Activated CD4-positive, alpha-beta T cell treated with anti-CD3 and anti-CD28 coated beads, Interleukin-2, amount 10 ng/mL, durations not matched to agents 24 days and 14 days (primary cell): Measurements from ENCODE around the gene MRGPRG. TPM values are rescaled to one million over a fixed set of nuclear protein-coding genes. Genes with fewer than 3 reads are reported as not detected.

Source experiments
- DNase-seq: peaks from one replicate; pipeline ENCODE4 v3.0.0; 2022
- H3K27ac Mint-ChIP-seq: one replicate; pipeline ENCODE4 v1.8.0; 2022; ENCODE audit warnings: mild to moderate bottlenecking, mixed read lengths
- H3K27me3 Mint-ChIP-seq: one replicate; pipeline ENCODE4 v1.8.0; 2022; ENCODE audit warnings: mixed read lengths
- H3K36me3 Mint-ChIP-seq: one replicate; pipeline ENCODE4 v1.8.0; 2022; ENCODE audit warnings: low read depth, mild to moderate bottlenecking, mixed read lengths
- H3K4me1 Mint-ChIP-seq: one replicate; pipeline ENCODE4 v1.8.0; 2021; ENCODE audit warnings: mixed read lengths
- H3K4me3 Mint-ChIP-seq: one replicate; pipeline ENCODE4 v1.8.0; 2022; ENCODE audit warnings: mild to moderate bottlenecking, moderate library complexity, mixed read lengths
- H3K9me3 Mint-ChIP-seq: one replicate; pipeline ENCODE4 v1.8.0; 2021; ENCODE audit warnings: mixed read lengths
- intact Hi-C: fragments of 100-400 bp; cut with micrococcal nuclease; formaldehyde crosslinking; loops from one replicate; pipeline ENCODE4 v1.15.1; 2023
- total RNA-seq: library from RNA; stranded (reverse); gene quantifications from 2 replicates; pipeline ENCODE4 v1.2.3, GENCODE V29; 2022

MRGPRG gene
- total RNA-seq, 1 donor from 2014 or later = not detected

DNA sequence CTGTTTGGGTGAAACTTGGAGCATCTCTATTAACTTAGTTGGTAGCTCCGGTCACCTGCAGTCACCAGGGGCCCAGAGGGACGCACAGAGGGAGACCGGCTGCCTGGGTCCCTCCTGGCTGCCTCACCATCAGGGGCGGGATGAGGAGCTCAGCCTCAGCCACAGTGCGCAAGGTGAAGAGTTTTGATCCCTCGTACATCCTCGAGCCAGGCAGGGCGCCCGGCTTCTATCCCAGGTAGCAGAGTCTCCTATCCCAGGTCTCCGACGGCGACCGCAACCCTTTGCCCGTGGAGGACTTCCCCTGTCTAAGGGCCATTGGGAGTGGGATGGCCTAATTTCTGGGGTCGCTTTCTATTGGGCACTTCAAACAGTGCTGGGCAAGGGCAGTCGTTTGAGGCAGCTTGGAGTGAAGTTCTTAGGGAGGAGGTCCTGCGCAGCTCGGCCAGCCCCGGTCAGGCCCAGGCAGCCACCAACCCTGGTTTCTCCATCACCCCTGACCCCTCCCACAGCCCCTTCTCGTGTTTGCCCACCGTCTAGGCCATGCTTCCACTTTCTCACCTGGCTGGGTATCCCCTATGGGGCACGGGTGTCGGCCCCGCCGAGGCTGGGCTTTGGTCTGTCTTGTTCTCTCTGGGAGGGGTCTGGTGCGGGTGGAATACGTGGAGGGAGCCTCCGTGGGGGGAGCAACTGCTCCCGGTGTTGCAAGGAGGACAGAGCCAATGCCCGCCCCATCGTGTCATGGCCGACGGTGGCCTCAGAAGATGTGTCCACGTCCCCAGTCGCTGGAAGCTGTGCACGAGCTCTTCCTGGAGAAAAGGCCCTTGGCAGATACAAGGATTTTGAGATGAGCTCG is 3.6 kb upstream of the MRGPRG start:
- Mint-ChIP-seq H3K4me3 (no peak overlapping the region), H3K27me3 (peaks cover 2% of the 10 kb centered on the region), H3K9me3 (no peaks in the 10 kb centered on the region), H3K27ac (no peak overlapping the region), H3K4me1 (peaks cover 2% of the 10 kb centered on the region), H3K36me3 (no peaks in the 10 kb centered on the region)
- no peak for DNase-seq
- intact Hi-C loops = no loop called here

DNA sequence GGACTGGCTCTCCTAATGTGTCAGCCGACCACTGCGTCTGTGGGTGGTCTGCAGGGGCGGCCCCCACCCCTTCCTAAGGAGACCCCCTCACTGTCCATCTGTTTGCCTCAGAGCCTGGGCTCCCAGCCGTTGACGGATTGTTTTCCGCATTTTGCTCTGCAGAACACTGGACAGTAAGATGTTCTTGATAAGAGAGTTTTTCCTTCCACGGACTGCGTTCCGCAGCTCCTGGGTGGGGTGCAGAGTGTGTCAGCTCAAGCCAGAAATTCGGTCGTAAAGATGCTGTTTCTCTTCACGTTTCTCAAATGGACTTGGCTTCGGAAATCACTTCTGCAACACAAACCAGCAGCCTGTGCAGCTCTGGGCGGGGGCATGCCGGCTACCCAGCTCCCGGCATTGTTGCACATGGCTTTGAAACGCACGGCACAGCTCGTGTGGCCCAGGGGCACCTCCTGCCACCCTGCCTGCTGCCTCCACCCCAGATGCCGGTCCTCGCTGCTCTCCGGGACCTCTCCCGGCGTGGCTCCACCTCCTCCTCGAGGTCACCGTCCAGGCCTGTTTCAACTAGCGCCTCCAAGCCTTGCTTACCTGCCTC is 2.9 kb upstream of the MRGPRG start:
- Mint-ChIP-seq H3K27ac (no peak overlapping the region), H3K9me3 (no peaks in the 10 kb centered on the region), H3K27me3 (peaks cover 6% of the 10 kb centered on the region), H3K36me3 (no peaks in the 10 kb centered on the region), H3K4me3 (no peak overlapping the region), H3K4me1 (peaks cover 2% of the 10 kb centered on the region)
- DNase-seq = no peak
- intact Hi-C loops = no loop called here

DNA sequence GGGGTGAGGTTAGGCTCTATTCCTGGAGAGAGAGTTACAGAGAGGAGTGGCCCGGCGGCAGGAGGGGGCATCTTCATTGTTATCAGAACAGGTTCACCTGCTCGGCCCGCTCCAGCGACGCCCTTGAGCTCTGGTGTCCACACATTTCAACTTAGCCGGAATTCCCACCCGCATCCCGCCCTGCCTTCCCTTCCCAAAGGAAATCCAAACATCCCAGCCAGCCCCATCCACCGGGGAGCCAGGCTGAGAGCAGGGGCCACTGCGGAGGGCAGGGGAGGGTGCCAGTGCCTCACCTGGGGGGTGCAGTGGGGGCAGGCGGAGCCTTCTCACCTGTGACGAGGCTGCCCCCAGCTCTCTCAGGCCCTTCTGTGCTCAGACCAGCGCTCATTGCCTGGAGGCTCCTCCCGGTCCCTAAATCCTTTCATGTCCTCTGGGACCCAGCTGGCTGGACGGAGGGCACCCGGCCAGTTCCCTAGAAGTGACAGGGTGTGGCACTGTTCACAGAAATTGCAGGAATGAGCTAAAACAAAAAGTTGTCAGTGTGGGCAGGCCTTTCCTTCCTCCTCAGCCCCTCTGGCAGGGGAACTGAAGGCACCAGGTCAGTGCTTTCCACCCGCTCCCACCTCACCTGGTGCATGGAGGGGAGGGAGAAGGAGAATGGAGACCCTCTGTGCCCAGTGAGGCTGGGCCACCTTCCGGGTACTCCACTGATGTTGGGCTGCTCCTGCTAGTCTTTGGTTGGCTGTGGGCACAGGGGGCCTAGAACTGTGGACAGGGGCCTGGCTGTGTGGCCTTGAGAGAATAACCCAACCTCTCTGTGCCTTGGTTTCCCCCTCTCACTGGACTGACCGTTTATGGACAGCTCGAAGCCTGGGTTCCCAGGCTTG is 2.2 kb upstream of the MRGPRG start:
- H3K36me3 Mint-ChIP-seq = no peaks in the 10 kb centered on the region
- peaks cover 2% of the 10 kb centered on the region for H3K4me1 Mint-ChIP-seq
- no peak overlapping the region for H3K27ac Mint-ChIP-seq

DNA sequence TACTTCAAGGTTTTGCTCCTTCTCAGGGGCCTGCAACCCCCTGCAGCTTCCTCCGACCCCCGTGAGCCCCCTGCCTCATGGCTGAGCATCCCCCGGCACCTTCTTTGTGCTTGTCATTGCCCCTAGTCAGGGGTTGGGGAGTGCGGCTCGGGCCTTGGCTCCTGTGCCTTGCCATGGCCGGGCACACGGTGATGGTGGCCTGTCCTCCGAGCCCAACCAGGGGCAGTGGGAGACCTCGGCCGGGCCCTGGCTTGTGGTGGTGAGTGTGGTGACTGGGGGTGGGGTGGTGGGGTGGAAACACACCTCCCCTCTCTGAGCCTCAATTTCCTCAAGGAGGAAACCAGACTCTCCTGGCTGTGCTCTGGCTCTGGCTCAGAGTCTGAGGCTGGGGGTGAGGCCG is 1.5 kb upstream of the MRGPRG start:
- Mint-ChIP-seq H3K36me3 (no peaks in the 10 kb centered on the region), H3K4me3 (no peak overlapping the region), H3K9me3 (no peaks in the 10 kb centered on the region), H3K4me1 (peaks cover 2% of the 10 kb centered on the region), H3K27me3 (peaks cover 6% of the 10 kb centered on the region), H3K27ac (no peak overlapping the region)
- intact Hi-C loops = no loop called here
- DNase-seq = no peak

More for the DNA sequence above, 2.2 kb upstream of the MRGPRG start:
- DNase-seq = no peak
- no peaks in the 10 kb centered on the region for H3K9me3 Mint-ChIP-seq
- peaks cover 6% of the 10 kb centered on the region for H3K27me3 Mint-ChIP-seq
- intact Hi-C loops = no loop called here
- no peak overlapping the region for H3K4me3 Mint-ChIP-seq

DNA sequence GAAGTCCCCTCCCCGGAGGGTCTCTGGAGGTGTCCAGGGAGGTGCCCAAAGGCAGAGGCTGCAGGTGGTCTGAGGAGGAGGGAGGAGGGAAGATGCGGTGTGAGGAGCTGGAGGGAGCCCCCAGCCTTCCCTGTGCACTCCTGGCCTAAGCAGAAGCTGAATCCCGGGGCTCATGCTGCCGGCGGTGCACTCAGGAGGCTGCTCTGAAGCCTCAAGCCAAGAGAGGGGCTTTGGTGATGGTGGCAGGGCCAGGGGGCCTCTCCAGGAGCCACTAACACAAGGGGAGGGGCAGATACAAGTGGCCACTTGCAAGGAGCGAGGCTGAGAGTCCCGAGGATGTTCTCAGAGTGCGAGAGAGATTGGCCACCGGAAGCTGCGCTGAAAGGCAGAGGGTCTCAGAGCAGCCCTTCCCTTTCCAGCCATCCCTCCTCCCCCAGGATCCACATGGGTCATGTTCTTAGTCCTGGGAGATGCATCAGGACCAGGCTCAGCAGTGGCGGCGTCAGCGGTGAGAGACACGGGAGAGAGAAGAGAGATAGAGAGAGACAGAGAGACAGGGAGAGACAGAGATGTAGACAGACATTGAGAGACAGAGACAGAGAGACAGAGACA is 774 bp upstream of the MRGPRG start:
- Mint-ChIP-seq H3K9me3 (no peaks in the 10 kb centered on the region), H3K27ac (no peak overlapping the region), H3K27me3 (peaks cover 6% of the 10 kb centered on the region), H3K4me1 (peaks cover 2% of the 10 kb centered on the region), H3K4me3 (no peak overlapping the region), H3K36me3 (no peaks in the 10 kb centered on the region)
- intact Hi-C loops = no loop called here
- no peak for DNase-seq

DNA sequence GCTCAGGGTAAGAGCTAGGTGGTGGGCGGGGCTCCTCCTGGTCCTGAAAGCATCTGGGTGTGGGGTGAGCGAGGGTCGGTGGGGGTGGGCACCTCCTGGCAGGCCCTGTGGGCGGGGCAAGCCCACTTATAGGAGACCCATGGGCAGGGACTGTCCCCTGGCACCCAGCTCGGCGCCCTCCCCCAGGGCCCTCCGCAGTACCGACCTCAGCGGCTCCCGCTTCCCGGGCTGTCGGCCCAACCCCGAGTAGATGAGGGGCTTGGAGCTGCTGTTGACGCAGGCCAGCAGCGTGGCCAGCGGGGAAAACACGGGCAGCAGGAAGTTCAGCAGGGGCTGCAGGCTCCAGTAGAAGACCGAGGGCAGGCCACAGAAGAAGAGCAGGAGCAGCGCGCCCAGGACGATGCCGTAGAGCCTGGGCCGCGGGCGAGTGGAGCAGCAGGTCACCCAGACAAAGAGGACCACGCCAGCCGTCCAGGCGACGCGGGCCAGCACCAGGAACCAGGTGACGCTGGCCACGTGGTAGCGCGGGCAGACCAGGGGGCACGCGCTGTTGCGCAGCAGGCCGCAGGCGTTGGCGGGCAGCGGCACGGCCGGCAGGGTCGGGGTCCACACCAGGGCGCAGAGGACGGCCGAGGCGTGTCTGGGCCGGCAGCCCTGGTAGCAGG is 663 bp downstream of the MRGPRG start:
- H3K9me3 Mint-ChIP-seq = no peaks in the 10 kb centered on the region
- intact Hi-C loops = loop anchor here (1.0 kb wide), 1 partner anchor 108 kb away; no protein-coding TSS in a partner anchor
- DNase-seq = no peak

DNA sequence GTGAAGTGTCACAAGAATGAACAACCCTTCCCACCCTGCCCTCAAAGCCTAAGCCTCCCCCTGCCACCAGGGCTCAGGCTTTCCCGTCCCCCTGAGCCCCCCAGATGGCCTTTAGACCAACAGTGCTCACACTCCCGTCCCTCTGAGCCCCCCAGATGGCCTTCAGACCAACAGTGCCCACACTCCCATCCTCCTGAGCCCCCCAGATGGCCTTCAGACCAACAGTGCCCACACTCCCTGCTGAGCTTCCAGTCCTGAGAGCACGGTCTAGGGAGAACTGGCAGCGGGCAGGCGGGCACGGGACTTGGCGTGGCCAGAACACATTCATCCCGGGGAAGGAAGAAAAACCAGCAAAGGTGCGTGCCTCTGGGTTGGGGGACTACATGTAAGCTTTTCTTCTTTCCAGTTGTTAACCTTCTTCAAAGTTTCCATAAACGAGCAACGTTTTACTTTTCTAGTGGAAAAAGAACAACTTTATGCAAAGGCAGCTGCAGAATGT is 2.5 kb downstream of the MRGPRG start:
- Mint-ChIP-seq H3K27ac (no peak overlapping the region), H3K9me3 (no peaks in the 10 kb centered on the region), H3K27me3 (peaks cover 12% of the 10 kb centered on the region), H3K4me1 (no peaks in the 10 kb centered on the region), H3K36me3 (no peaks in the 10 kb centered on the region), H3K4me3 (no peak overlapping the region)
- DNase-seq = no peak
- intact Hi-C loops = no loop called here

More for the DNA sequence above, 663 bp downstream of the MRGPRG start:
- no peak overlapping the region for H3K27ac Mint-ChIP-seq
- H3K4me1 Mint-ChIP-seq = no peaks in the 10 kb centered on the region
- no peak overlapping the region for H3K4me3 Mint-ChIP-seq
- peaks cover 3% of the 10 kb centered on the region for H3K27me3 Mint-ChIP-seq
- no peaks in the 10 kb centered on the region for H3K36me3 Mint-ChIP-seq

DNA sequence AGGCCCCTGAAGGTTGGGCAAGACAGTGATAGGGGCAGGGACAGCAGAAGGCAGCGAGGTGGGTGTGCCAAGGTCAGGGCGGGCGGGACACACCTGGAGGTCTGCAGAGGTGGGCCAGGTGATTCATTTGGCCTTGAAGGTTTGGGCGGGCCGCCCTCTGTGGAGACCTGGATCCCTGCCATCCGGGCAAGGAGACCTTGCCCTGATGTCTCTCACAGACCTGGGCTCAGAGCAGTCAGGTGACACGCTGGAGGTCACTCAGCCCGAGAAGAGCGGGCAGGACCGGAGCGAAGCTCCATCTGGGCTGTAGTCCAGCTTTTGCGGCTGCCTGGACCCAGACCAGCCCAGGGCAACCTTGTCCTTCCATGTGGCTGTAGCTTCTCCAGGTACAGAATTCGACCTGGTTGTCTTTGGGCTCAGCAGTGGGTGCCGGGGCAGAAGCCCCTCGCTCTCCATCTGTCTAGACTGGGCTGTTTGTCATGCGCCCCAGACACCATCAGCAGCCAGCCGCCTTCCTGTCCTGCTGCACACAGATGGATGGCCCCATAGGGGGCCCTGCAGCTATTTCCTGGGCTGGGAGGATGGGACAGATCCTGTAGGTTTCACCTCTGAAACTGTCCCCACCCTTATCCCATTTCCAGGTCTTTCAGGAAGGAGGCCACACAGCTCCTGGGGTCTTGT is 3.1 kb downstream of the MRGPRG start:
- no peak overlapping the region for H3K27ac Mint-ChIP-seq
- peaks cover 12% of the 10 kb centered on the region for H3K27me3 Mint-ChIP-seq
- no peaks in the 10 kb centered on the region for H3K4me1 Mint-ChIP-seq
- no peaks in the 10 kb centered on the region for H3K9me3 Mint-ChIP-seq
- H3K36me3 Mint-ChIP-seq = no peaks in the 10 kb centered on the region
- DNase-seq = no peak
- intact Hi-C loops = no loop called here
- H3K4me3 Mint-ChIP-seq = no peak overlapping the region

DNA sequence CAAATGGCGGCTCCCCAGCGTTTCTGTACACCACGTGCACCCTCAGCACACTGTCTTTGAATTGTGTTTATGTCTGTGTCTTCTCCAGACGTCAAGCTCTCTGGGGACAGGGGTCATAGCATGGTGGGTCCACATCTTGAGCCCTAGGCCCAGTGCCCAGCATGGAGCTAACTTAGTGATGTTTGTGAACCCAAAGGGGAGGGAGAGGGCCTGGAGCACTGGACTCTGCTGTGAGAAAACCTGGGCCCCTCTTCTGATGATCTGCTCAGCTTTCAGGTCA is 4.3 kb downstream of the MRGPRG start:
- no peak overlapping the region for H3K27ac Mint-ChIP-seq

DNA sequence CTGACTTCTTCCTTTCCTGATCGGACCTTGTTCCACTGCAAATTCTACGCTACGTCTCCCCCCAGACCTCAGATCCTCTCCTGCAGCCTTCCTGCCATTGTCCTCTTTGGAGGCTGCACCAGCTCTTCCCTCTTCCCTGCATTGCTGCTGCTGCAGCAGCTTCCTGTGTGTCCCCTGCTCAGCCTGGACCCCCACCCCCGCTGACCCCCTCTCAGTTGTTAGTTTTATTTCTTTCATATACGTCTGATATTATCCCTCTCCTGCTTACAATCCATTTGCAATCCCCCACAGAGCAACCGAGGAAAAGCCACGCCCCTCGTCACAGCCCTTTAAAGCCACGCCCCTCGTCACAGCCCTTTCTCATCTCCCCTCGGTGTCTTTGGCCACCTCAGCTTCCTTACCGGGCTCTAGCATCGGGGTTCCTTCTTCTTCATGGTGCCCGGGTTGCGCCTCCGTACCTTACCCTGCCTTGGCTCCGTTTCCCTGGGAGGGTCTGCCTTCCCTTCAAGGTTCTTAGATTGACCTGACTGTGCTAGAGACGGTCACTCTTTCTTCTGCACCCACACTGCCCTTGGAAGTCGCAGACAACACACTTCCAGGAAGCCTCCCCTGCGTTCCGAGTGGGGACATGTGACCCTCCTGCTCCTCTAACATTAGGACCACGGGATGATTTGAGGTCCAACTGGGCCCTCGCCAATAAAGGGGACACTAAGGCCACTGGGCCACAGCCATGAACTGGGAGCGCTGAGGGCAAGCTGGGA is 4.8 kb downstream of the MRGPRG start:
- intact Hi-C loops = no loop called here
- DNase-seq = no peak

More for the DNA sequence above, 4.3 kb downstream of the MRGPRG start:
- H3K4me3 Mint-ChIP-seq = no peak overlapping the region
- no peaks in the 10 kb centered on the region for H3K36me3 Mint-ChIP-seq
- intact Hi-C loops = no loop called here
- H3K9me3 Mint-ChIP-seq = no peaks in the 10 kb centered on the region
- DNase-seq = no peak
- peaks cover 15% of the 10 kb centered on the region for H3K27me3 Mint-ChIP-seq
- H3K4me1 Mint-ChIP-seq = no peaks in the 10 kb centered on the region

DNA sequence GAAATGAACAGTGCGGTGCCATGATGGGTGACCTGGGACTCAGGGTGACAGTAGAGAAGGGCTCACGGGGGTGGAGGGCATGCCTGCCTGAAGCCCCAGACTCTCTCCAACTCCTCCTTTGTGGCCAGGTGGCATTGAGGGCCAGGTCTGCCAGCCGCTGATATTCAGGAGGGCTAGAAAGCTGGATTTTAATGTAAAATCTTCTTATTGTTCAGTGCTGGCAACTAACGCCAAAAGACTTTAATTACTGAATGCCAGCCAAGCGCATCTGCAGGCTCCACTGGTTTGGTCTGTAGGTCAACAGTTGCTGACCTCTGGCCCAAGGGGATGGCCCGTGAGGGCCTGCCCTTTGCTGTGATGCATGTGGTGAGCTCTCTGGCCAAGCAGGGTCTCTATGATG is 10.3 kb downstream of the MRGPRG start:
- H3K9me3 Mint-ChIP-seq = no peaks in the 10 kb centered on the region
- H3K4me3 Mint-ChIP-seq = no peak overlapping the region
- H3K27me3 Mint-ChIP-seq = peaks cover 15% of the 10 kb centered on the region
- H3K36me3 Mint-ChIP-seq = no peaks in the 10 kb centered on the region
- intact Hi-C loops = no loop called here
- H3K27ac Mint-ChIP-seq = no peak overlapping the region
- H3K4me1 Mint-ChIP-seq = no peaks in the 10 kb centered on the region
- no peak for DNase-seq

More for the DNA sequence above, 4.8 kb downstream of the MRGPRG start:
- no peak overlapping the region for H3K27ac Mint-ChIP-seq
- no peak overlapping the region for H3K4me3 Mint-ChIP-seq
- H3K36me3 Mint-ChIP-seq = no peaks in the 10 kb centered on the region
- peaks cover 15% of the 10 kb centered on the region for H3K27me3 Mint-ChIP-seq
- no peaks in the 10 kb centered on the region for H3K4me1 Mint-ChIP-seq
- H3K9me3 Mint-ChIP-seq = no peaks in the 10 kb centered on the region

DNA sequence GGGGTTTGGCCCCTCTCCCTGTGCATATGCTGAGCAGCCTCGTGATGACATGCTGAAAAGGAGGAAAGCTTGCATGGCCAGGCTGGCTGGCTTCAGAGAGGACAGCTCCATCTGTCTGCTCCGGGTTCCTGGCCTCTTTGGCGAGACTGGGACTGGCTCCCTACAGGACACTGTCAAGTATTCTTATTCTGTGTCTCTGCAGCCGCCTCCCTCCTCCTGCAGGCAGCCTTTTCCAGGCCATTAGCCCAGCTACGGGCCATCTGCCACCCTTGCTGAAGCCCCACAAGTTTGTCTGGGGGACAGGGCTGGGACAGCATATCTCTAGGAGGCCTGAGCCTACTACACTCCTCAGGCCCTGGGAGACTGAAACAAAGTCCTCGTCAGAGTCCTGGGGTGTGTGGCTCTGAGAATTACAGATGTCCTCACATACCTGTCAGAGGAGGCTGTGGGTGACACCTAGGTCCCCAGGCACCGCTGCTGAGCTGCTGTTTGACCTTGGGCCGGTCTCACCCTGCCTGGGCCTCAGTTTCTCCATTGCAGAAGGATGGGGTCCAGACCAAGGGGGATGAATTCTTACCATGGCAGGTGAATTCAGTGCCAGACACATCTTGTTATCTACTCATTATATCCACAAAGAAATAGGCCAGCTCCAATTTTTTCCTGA is 11.0 kb downstream of the MRGPRG start:
- Mint-ChIP-seq H3K9me3 (no peaks in the 10 kb centered on the region), H3K4me3 (no peak overlapping the region), H3K36me3 (no peaks in the 10 kb centered on the region), H3K4me1 (no peaks in the 10 kb centered on the region), H3K27me3 (peaks cover 18% of the 10 kb centered on the region), H3K27ac (no peak overlapping the region)
- intact Hi-C loops = no loop called here
- no peak for DNase-seq
